Keratinocyte (primary cell): Measurements from ENCODE around the gene LILRB1. TPM values are rescaled to one million over a fixed set of nuclear protein-coding genes. Genes with fewer than 3 reads are reported as not detected.

Experiments
- DNase-seq: peaks from one replicate; pipeline ENCODE4 v3.0.0-alpha.2; 2011; ENCODE audit warnings: low read depth, missing footprints, low spot score
- FAIRE-seq: peaks from 2 replicates; lab custom pipeline; 2011; peaks lifted over from hg19 to GRCh38; lab: Jason Lieb, UNC
- H2AFZ ChIP-seq: 2 replicates; pipeline ENCODE4 v1.6.0; 2012; ENCODE audit warnings: low read length, control low read depth, inconsistent platforms; ENCODE audit not compliant: control insufficient read depth
- H3K27ac ChIP-seq: 2 replicates; pipeline ENCODE4 v1.5.1; 2011; ENCODE audit warnings: low read length; ENCODE audit not compliant: control insufficient read depth, insufficient read depth
- H3K27me3 ChIP-seq: 3 replicates; pipeline ENCODE4 v1.6.0; 2011; ENCODE audit warnings: low read length; ENCODE audit not compliant: control insufficient read depth, insufficient read depth; ENCODE audit errors: extremely low read depth
- H3K36me3 ChIP-seq, 2 experiments: 2 replicates in 1 of 2; 3 replicates in 1 of 2; pipeline ENCODE4 v1.5.1; 2011; ENCODE audit warnings: low read length in 2 of 2, mild to moderate bottlenecking in 1 of 2; ENCODE audit not compliant: control insufficient read depth in 2 of 2, insufficient read depth in 2 of 2; ENCODE audit errors: extremely low read depth in 1 of 2
- H3K4me1 ChIP-seq: 3 replicates; pipeline ENCODE4 v1.5.1; 2011; ENCODE audit warnings: low read length; ENCODE audit not compliant: control insufficient read depth, insufficient read depth; ENCODE audit errors: extremely low read depth
- H3K4me2 ChIP-seq: 3 replicates; pipeline ENCODE4 v1.6.0; 2011; ENCODE audit warnings: low read depth, low read length; ENCODE audit not compliant: control insufficient read depth, insufficient read depth; ENCODE audit errors: extremely low read depth
- H3K4me3 ChIP-seq, 3 experiments: fragments of 200-600 bp in 1 of 3; sonication (generic) in 1 of 3; 2 replicates in 2 of 3; 3 replicates in 1 of 3; pipeline ENCODE4 v1.5.1; 2011 to 2016; ENCODE audit warnings: low read length in 3 of 3, mild to moderate bottlenecking in 3 of 3, control low read depth in 2 of 3, inconsistent platforms in 1 of 3, low read depth in 1 of 3, mixed read lengths in 1 of 3, mixed run types in 1 of 3, moderate library complexity in 1 of 3; ENCODE audit not compliant: control insufficient read depth in 2 of 3, insufficient read depth in 2 of 3; ENCODE audit errors: extremely low read depth in 1 of 3
- H3K79me2 ChIP-seq: 2 replicates; pipeline ENCODE4 v1.6.0; 2012; ENCODE audit warnings: low read length; ENCODE audit not compliant: control insufficient read depth, insufficient read depth
- H3K9ac ChIP-seq: 3 replicates; pipeline ENCODE4 v1.6.0; 2011; ENCODE audit warnings: low read length; ENCODE audit not compliant: control insufficient read depth, insufficient read depth; ENCODE audit errors: extremely low read depth
- H3K9me1 ChIP-seq: 3 replicates; pipeline ENCODE4 v1.6.0; 2011; ENCODE audit warnings: low read length; ENCODE audit not compliant: control insufficient read depth, insufficient read depth; ENCODE audit errors: extremely low read depth
- H3K9me3 ChIP-seq: 2 replicates; pipeline ENCODE4 v1.5.1; 2012; ENCODE audit warnings: low read depth, low read length; ENCODE audit not compliant: control insufficient read depth
- H4K20me1 ChIP-seq: 3 replicates; pipeline ENCODE4 v1.6.0; 2011; ENCODE audit warnings: low read length; ENCODE audit not compliant: control insufficient read depth, insufficient read depth; ENCODE audit errors: extremely low read depth
- EZH2 ChIP-seq: IDR thresholded peaks from one replicate; pipeline ENCODE4 v1.6.1; 2012; ENCODE audit warnings: inconsistent platforms, mild to moderate bottlenecking, low read length, moderate library complexity
- dilution Hi-C: fragments of 300-500 bp; cut with MboI; formaldehyde crosslinking; loops from one replicate; pipeline ENCODE4 v1.7.0; 2020; ENCODE audit warnings: low sequenced_read_pairs; ENCODE audit not compliant: extremely low pct_ligation_motif_present
- polyA plus RNA-seq, 5 experiments: library from polyadenylated mRNA; depleted of rRNA in 3 of 5; stranded (reverse) in 3 of 5; stranded (forward) in 1 of 5; unstranded in 1 of 5; fragments of >200 nt; gene quantifications; 1 replicate in 1 of 5; 2 replicates in 3 of 5; 3 replicates in 1 of 5; pipeline versions ENCODE4 v1.2.1 to v1.2.3, GENCODE V29; 2011 to 2012; ENCODE audit warnings: missing spikeins in 2 of 5, low read depth in 1 of 5, low replicate concordance in 1 of 5
- TF ChIP-seq, protein P1 (sequence below), 3 experiments: IDR thresholded peaks in 1 of 3; conservative IDR thresholded peaks in 1 of 3; optimal IDR thresholded peaks in 1 of 3; 2 replicates in 2 of 3; 3 replicates in 1 of 3; pipeline versions ENCODE3 to v1.5.1; 2011; ENCODE audit warnings: low read length in 3 of 3, mild to moderate bottlenecking in 3 of 3, moderate library complexity in 2 of 3, control low read depth in 1 of 3, inconsistent platforms in 1 of 3; ENCODE audit not compliant: insufficient read depth in 2 of 3; ENCODE audit errors: extremely low read depth in 1 of 3

The LILRB1 gene
- polyA plus RNA-seq, 1 donor (not counting 4 experiments of a cell fraction or from before 2014, with no cell fraction given): not detected

DNA sequence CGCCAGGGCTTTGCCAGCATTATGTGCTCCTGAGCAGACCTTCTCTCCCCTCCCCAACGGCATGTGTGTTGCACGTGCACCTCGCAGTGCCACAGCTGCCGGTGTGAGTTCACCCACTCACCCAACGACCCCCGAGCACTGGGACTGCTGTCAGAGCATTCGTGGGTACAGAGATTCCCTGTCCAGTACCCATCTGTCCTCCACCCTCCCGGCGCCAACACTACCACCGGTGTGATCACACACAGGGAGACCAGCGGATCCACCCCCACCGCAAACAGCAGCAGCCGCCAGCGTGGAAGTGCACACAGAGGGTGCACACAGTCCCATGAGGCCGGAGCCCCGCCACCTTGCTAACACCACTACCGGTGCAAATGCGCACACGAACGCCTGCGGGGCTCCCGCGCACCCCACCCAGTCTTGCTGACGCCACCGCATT lies 20.9 kb upstream of the LILRB1 start:
- no peak for DNase-seq
- H3K9me1 ChIP-seq: no peaks in the 10 kb centered on the region
- H3K27me3 ChIP-seq: no peaks in the 10 kb centered on the region
- H3K9ac ChIP-seq: no peak overlapping the region
- H3K36me3 ChIP-seq: no peaks in the 10 kb centered on the region
- no peaks in the 10 kb centered on the region for H3K79me2 ChIP-seq
- FAIRE-seq: no peak
- no peak overlapping the region for H3K27ac ChIP-seq
- no peak overlapping the region for H3K4me3 ChIP-seq
- no peaks in the 10 kb centered on the region for H4K20me1 ChIP-seq
- TF ChIP-seq EZH2: no peak
- TF ChIP-seq, protein P1, sequence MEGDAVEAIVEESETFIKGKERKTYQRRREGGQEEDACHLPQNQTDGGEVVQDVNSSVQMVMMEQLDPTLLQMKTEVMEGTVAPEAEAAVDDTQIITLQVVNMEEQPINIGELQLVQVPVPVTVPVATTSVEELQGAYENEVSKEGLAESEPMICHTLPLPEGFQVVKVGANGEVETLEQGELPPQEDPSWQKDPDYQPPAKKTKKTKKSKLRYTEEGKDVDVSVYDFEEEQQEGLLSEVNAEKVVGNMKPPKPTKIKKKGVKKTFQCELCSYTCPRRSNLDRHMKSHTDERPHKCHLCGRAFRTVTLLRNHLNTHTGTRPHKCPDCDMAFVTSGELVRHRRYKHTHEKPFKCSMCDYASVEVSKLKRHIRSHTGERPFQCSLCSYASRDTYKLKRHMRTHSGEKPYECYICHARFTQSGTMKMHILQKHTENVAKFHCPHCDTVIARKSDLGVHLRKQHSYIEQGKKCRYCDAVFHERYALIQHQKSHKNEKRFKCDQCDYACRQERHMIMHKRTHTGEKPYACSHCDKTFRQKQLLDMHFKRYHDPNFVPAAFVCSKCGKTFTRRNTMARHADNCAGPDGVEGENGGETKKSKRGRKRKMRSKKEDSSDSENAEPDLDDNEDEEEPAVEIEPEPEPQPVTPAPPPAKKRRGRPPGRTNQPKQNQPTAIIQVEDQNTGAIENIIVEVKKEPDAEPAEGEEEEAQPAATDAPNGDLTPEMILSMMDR (optimal IDR thresholded peaks at IDR 0.05 in 1 of 3, IDR thresholded peaks at IDR 0.05 in 1 of 3, conservative IDR thresholded peaks at IDR 0.05 in 1 of 3; ENCODE audit: extremely low read depth in 1 of 3, insufficient read depth in 2 of 3, low read length in 3 of 3): no peak
- dilution Hi-C loops: no loop called here
- H3K4me2 ChIP-seq: no peak overlapping the region
- H3K9me3 ChIP-seq: peaks cover 6% of the 10 kb centered on the region
- H3K4me1 ChIP-seq: no peaks in the 10 kb centered on the region
- H2AFZ ChIP-seq: no peak overlapping the region

DNA sequence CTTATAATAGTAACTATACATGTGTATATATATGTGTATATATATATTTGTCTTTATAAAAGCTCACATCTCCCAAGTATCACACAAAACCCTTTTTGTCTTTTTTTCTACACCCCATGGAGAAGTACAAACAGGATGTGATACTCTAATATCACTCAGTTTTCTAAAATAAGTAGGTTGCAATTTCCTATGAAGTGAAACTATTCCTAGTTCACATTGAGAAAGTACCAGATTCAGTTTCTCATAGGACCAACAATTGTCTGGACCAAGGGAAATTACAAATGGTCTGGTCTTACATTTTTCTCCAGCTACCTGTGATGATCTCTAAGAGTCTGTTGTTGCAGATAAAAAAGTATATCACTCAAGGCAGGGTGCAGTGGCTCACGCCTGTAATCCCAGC lies 17.9 kb upstream of the LILRB1 start:
- Histone ChIP-seq H3K27ac (no peak overlapping the region), H2AFZ (no peak overlapping the region), H3K27me3 (no peaks in the 10 kb centered on the region), H4K20me1 (no peaks in the 10 kb centered on the region), H3K9me3 (peaks cover 6% of the 10 kb centered on the region), H3K9ac (no peak overlapping the region), H3K9me1 (no peaks in the 10 kb centered on the region), H3K79me2 (no peaks in the 10 kb centered on the region), H3K4me3 (no peak overlapping the region), H3K36me3 (no peaks in the 10 kb centered on the region), H3K4me1 (no peaks in the 10 kb centered on the region), H3K4me2 (no peak overlapping the region)
- no peak for FAIRE-seq
- dilution Hi-C loops: no loop called here
- no peak for DNase-seq
- TF ChIP-seq, protein P1 (optimal IDR thresholded peaks at IDR 0.05 in 1 of 3, IDR thresholded peaks at IDR 0.05 in 1 of 3, conservative IDR thresholded peaks at IDR 0.05 in 1 of 3; ENCODE audit: extremely low read depth in 1 of 3, insufficient read depth in 2 of 3, low read length in 3 of 3): no peak
- TF ChIP-seq EZH2: no peak
